ENCODE measurements around the gene TPCN1.
A peak's percentile ranks its signal among the peaks of the same experiment; 100 is the strongest.

The TPCN1 gene

GRCh38 chr12:113226696-113227568, 5.7 kb downstream of the TPCN1 start:
- DNase-seq = no peak

GRCh38 chr12:113227686-113228391, 6.6 kb downstream of the TPCN1 start:
- no peak for DNase-seq

- DNase-seq = no peak
These were observed 7.2 kb downstream of the TPCN1 start for GRCh38 chr12:113228394-113229028.

- DNase-seq = no peak
These were observed 9.3 kb downstream of the TPCN1 start for GRCh38 chr12:113230315-113231234.

- DNase-seq = no peak
These were observed 10.2 kb downstream of the TPCN1 start for GRCh38 chr12:113231235-113232088.

- DNase-seq = peak in 1 of 2 experiments; percentile 55
These were observed 11.0 kb downstream of the TPCN1 start for GRCh38 chr12:113232089-113232839.

- peak; percentile 91 to 98 for DNase-seq
These were observed 11.7 kb downstream of the TPCN1 start for GRCh38 chr12:113232840-113233585.

GRCh38 chr12:113233967-113234366, 12.7 kb downstream of the TPCN1 start:
- DNase-seq = no peak

GRCh38 chr12:113234483-113234882, 13.2 kb downstream of the TPCN1 start:
- no peak for DNase-seq

- DNase-seq = no peak
These were observed 14.7 kb downstream of the TPCN1 start for GRCh38 chr12:113235976-113236375.

- no peak for DNase-seq
These were observed 15.5 kb downstream of the TPCN1 start for GRCh38 chr12:113236539-113237399.

- no peak for DNase-seq
These were observed 16.5 kb downstream of the TPCN1 start for GRCh38 chr12:113237748-113238147.

GRCh38 chr12:113238309-113238708, 17.0 kb downstream of the TPCN1 start:
- no peak for DNase-seq

GRCh38 chr12:113239288-113239771, 18.1 kb downstream of the TPCN1 start:
- no peak for DNase-seq

- DNase-seq = no peak
These were observed 18.6 kb downstream of the TPCN1 start for GRCh38 chr12:113239811-113240331.

GRCh38 chr12:113240395-113240794, 19.1 kb downstream of the TPCN1 start:
- no peak for DNase-seq

GRCh38 chr12:113241191-113242025, 20.1 kb downstream of the TPCN1 start:
- peak; percentile 86 to 89 for DNase-seq

- peak in 1 of 2 experiments; percentile 40 for DNase-seq
These were observed 20.8 kb downstream of the TPCN1 start for GRCh38 chr12:113242026-113242418.
